Transverse colon (tissue), 4 donors: Measurements from ENCODE around the gene ENTPD8.

Experiments
- CTCF ChIP-seq, 5 experiments: fragments of 200-600 bp in 3 of 5; fragments of 450-650 bp in 2 of 5; sonication (generic) in 3 of 5; IDR thresholded peaks; 1 replicate in 2 of 5; 2 replicates in 3 of 5; pipeline ENCODE4 v1.5.1; 2016 to 2017; ENCODE audit warnings: antibody characterized with exemption in 5 of 5, inconsistent platforms in 3 of 5, mild to moderate bottlenecking in 2 of 5, moderate library complexity in 1 of 5
- POLR2A ChIP-seq: fragments of 450-650 bp; IDR thresholded peaks from one replicate; pipeline ENCODE4 v1.6.1; 2016; ENCODE audit warnings: antibody characterized with exemption, mild to moderate bottlenecking, moderate library complexity
- POLR2AphosphoS5 ChIP-seq, 3 donors: sonication (generic); formaldehyde crosslinking; IDR thresholded peaks; one replicate each; pipeline ENCODE4 v1.6.1; 2016; ENCODE audit warnings: antibody characterized with exemption in 3 of 3

GRCh38 chr9:137479892-137480685, 38.9 kb upstream of the ENTPD8 start:
- no peak for TF ChIP-seq CTCF (IDR thresholded peaks at IDR 0.05)
- no peak for TF ChIP-seq POLR2AphosphoS5 (IDR thresholded peaks at IDR 0.05)
- no peak for TF ChIP-seq POLR2A
